ENCODE data around the gene RNU6-9.
A peak's percentile ranks its signal among the peaks of the same experiment; 100 is the strongest.

RNU6-9 gene

DNA sequence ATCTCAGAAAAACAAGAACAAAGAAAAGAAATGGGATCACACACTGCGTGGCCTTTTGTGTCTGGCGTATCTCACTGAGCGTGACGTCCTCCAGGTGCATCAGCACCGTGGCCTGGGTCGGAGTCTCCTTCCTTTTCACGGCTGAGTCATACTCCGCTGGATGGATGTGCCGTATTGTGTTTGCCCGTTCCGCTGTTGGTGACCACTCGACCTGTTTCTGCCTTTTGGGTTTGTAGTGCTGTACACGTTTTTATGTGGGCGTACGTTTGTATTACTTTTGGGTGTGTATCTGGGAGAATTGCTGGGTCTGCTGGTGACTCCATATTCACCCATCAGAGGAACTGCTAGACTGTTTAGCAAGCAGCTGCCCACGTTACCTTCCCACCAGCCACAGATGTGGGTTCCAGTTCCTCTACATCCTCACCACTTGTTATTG, 44.0 kb downstream of the RNU6-9 start:
- DNase-seq: no peak

DNA sequence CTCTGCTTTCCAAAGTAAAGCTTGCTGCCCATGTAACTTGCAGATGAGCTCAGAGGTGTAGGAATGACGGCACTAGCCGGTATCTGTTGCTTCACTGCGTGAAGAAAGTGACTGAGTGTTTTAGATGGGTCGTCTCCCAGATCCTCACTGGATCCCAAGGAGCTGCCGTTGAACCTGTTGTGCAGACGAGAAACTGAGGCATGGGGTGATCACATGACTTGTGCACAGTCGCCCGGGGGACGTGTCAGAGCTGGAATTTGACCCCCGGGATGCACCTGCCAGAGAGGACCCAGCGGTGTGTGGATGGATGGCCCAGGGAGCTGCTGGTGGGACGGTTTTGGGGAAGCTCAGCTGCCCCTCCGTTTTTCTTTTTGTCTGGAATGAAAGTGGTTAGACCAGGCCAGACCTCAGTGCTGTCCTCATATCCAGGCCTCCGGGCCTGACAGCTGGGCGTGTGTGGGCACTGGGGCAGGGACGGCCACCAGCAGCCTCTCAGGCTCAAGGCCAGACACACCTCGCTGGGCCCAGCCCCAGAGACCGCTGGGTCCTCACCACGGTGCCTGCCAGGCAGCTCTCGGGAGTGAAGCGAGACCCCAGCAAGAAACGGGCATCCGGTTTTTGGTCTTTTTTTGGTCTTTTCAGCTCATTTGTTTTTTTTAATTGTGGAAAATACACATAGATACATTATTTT, 45.1 kb downstream of the RNU6-9 start:
- DNase-seq: no peak

DNA sequence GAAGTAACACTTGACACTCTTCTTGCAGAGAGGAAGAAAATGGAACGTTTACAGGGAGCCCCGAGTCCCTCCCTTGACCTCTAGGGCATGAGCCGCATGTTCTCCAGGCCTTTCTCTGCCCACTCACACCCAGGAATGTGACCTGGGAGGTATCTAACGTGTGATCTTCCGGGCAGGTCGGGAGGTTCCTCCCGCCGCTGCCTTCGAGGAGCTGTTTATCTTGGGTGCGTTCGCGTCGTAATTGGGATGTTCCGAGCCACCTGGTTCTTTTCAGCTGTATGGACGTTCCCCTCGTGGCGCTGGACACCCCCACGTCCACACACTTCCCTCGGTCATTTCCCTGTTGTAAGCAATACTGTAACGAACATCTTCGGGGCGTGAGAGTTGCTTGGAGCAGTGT, 46.2 kb downstream of the RNU6-9 start:
- DNase-seq: no peak

DNA sequence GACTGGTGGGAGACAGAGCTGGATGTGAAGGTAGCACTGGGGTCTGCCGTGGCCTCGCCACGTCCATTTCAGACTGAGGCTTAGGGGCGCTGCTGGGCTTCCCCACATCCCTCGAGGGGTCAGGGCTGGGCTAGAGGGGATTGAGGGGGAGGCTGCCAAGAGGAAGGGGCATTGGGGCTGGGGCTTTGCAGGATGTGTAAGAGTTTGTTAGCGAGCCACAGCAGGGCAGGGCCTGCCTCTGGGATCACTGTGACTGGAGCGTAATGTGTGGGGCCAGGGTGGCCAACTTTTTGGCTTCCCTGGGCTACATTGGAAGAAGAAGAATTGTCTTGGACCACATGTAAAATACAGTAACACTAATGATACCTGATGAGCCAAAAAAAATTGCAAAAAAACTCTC, 46.6 kb downstream of the RNU6-9 start:
- no peak for DNase-seq

DNA sequence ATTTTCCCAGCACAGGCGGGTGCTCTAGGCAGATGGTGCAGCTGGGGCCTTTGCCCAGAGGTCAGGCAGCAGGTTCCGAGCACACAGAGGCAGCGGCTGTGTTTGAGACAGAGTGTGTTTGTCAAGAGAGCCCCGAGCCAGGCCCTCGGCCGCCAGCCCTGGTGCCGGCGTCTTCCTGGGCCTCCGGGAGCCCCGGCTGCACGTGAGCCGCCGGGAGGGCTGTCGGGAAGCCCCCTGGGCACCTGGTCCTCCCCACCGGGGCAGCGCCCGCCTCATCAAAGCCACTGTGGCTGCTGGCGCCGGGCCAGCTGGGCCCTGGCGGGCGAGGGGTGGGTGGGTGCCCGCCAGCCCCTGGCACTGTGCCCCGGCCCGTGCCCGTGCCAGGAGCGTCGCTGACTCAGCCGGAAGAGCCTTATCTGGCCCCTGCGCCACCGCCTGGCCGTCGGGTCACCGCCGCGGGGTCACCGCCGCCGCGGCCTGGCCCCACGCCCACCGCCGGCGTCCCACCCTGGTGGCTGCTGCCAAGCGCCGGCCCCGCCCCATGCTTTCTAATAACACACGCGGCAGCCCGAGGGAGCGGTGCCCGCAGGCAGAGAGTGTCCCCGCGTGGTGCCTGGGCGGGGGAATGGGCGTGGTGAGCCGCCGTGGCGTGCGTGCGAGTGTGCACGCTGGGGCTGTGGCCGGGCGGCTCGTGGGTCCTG, 47.5 kb downstream of the RNU6-9 start:
- DNase-seq: peak; percentile 72

DNA sequence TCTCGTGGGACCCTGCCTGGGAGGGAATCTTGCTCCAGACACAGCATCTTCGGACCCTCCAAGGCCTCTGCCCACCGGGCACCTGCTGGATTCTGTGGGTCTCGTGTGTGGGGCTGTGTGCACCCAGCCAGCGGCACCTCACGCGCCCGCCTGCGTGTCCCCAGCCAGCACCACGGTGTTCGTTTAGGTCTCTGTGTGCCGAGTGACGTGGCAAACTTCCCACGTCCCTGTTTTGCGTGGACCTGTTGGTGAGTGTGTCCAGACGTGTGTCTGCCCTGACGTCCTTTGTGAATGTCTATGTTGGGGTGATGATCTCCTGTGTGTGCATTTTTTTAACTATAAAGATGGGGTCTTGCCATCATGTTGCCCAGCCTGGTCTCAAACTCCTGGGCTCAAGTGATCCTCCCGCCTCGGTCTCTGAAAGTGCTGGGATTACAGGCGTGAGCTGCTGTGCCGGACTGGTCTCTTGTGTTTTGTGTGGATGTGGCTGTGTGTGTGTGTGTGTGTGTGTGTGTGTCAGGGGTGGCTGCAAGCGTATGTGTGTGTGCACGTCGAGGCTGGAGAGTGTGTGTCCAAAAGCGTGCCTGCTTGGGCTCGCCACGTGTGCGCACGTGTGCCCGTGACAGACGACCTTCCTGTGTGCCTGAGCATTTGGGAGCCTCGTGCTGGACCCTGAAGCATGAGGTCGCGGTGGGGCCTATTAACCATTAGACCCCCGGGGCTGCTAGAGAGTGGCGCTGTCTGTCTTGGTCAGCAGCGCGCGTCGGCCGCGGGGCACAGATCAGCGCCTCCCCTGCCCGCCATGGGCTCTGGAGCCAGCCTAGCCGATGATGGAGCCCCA, 48.2 kb downstream of the RNU6-9 start:
- no peak for DNase-seq

DNA sequence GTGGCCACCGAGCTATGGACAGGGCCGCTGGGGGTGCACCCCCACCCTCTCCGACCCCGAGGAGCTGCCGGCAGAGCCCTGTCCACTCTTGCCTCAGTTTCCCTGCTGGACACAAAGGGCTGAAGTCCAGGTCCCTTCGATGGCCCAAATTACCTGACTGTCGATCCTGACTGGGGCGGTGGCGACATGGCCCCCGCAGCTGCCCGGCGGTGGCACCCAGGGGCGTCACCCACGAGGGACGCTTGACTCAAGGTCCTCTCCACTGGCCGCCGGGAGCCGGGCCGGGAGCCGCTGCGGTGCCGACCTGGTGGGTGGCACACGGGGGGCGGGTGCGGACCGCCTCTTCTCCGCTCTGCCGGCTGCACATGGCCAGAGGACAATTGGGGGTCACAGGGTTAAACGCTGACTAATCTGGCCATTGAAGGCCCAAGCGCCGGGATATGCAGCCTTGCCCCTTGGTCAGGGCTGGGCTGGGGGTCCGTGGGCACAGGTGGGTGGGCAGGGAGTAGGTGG, 48.9 kb downstream of the RNU6-9 start:
- DNase-seq: no peak

Data from activated CD4-positive, CD25-positive, alpha-beta regulatory T cell treated with anti-CD3 and anti-CD28 coated beads, Interleukin-2, amount 50 U/mL, for 72 hours (primary cell).